Umbilical cord (tissue), 2 donors: Measurements from ENCODE around the gene TXNRD2. TPM values are rescaled to one million over a fixed set of nuclear protein-coding genes. Genes with fewer than 3 reads are reported as not detected.
"Not testable (repeated sequence)": the region's sequence is repeated elsewhere in the genome, so short reads cannot be mapped to it uniquely, and the experiment has no call there.

Experiments
- DNase-seq: peaks from one replicate; pipeline ENCODE4 v3.0.0-alpha.2; 2015; ENCODE audit warnings: low spot score
- total RNA-seq: library from RNA; depleted of rRNA; stranded (reverse); fragments of >200 nt; gene quantifications from one replicate; pipeline ENCODE4 v1.2.3, GENCODE V29; 2014; ENCODE audit warnings: low replicate concordance; ENCODE audit not compliant: insufficient read depth

The TXNRD2 gene
- total RNA-seq, 1 donor from 2014 or later: 32.0 TPM

DNA sequence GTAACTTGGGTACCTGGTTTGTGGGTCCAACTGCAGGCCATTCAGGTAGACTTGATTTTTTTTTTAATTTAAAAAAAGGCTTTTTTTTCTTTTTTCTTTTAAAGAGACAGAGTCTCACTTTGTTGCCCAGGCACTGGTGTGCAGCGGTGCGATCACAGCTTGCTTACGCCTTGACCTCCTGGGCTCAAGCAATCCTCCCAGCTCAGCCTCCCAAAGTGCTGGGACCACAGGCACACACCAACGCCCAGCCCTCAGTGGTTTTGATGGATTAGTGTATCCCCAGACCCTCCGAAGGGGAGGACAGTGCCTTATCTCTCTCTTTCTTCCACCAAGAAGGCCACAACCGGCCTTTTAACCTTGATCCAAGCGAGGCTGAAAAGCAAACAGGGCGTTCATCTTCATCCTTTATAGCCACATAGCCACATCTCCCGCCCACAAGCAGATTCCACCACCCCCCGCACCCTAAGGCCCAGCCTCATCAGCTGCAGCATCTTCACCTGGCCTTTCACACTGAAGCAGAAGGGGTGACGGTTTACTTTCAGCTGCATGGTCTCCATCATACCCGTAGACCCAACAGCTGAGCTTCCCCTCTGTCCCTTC, 17.6 kb downstream of the TXNRD2 start:
- no peak for DNase-seq

GRCh38 chr22:19921544-19922081, 20.0 kb downstream of the TXNRD2 start:
- no peak for DNase-seq

DNA sequence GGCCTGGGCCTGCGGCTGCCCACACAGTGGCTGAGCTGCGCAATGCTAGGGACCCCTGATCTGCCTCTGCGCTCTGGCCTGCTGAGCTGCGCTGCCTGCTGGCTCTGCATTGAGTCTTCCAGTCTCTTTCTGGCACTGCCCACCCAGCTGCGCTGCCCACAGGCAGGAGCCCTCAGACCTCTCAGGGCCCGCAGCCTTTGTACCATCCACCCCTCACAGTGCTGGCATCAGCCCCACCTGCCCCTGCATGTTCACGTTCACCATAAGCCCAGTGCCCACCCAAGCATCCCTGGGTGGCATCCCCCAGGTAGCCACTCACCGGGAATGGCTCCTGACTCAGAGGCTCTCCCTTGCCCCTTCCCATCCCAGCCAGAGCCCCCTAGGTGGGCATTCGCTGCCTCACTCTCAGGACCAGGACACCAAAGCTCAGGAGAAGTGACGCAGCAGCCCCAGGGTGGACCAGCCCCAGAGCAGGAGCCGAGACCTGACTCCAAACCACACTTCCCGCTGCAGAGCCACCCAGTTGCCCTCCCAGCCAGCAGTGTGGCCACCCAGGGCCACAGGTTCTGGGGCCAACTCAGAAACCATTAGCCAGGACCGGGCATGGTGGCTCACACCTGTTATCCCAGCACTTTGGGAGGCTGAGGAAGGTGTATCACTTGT, 21.8 kb downstream of the TXNRD2 start:
- no peak for DNase-seq

GRCh38 chr22:19918332-19919106, 23.1 kb downstream of the TXNRD2 start:
- DNase-seq: no peak

DNA sequence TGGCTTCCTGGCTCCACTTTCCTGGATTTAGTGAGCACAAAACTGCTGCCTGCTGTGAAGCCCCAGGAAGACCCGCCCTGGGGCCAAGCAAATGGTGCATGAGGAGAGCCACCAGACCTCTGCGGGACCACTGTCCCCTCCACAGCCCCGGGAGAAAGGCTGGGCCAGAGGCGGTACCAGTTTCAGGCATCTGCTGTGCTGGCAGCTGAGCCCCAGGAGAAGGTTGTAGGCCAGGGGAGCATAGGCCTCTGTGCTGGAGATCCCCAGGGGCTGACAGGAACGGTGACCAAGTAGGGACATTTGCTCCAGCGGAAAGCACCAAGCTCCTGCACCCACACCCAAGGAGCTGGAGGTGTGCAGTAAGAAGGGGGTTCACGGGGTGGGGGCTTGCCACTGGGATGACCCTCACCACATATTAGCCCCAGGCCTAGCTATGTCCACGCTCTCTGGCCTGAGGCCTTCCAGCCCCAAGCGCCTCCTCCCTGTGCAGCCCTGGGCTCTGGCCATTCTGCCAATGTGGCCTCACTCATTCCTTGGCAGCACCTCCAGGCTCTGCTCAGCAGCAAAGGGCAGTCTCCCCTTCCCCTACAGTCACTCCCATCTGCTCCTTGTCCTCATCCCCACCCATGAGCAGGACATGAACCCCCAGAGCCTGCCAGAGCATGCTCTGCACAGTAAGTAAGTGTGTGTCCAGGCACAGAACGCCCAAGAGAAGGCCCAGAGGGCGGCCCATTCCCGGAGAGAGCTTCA, 24.1 kb downstream of the TXNRD2 start:
- DNase-seq: no peak

DNA sequence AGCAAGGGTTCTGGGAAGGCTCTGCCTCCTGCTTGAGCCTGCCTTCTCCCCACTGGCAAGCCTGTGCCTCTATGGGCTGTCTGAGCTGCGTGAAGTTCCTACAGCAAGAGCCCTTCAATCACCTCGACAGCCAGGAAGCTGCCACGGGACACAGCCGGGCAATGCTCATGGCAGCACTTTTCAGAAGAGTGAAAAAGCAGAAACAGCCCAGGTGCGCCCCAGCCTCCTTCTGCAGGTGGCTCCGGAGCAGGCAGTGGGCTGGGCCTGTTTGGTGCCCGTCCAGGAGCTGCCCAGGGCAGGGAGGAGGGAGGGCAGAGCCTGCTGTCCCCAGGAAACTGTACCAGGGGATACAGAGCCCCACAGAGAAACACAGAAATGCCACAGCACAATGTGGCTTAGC, 24.7 kb downstream of the TXNRD2 start:
- DNase-seq: no peak

GRCh38 chr22:19916006-19916405, 25.6 kb downstream of the TXNRD2 start:
- DNase-seq: no peak

GRCh38 chr22:19915287-19915954, 26.2 kb downstream of the TXNRD2 start:
- no peak for DNase-seq

- no peak for DNase-seq
Observed at GRCh38 chr22:19914201-19914943, 27.2 kb downstream of the TXNRD2 start.

DNA sequence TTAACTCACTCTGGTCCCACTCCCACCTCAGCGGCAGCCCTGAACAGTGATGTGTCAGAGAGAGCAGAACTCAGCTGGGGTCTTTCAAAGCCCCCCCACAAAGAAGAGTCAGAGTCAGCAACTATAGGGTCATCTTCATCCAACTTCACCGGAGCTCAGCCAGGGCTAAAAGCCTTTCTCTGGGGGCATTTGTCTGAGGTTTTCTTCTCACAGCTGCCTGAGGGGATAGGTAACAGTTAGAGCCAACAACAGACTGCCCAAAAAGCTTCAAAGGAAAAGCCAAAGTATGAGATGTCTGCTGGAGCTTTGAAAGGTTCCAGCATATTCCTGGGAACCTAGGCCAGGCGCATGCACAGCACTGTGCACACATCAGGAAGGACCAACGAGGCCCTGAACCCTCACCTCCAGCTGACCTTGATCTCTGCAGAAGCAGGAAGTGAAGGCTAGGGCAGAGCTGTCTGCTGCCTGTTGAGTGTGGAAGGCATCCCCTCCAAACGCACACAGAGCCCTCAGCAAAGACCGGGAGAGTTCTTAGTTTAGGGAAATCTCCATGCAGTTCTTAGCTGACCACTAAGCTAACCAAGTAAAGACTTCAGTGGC, 28.2 kb downstream of the TXNRD2 start:
- DNase-seq: no peak

GRCh38 chr22:19912271-19912999, 29.2 kb downstream of the TXNRD2 start:
- no peak for DNase-seq

GRCh38 chr22:19911540-19912270, 29.9 kb downstream of the TXNRD2 start:
- DNase-seq: no peak

- DNase-seq: no peak
Observed at GRCh38 chr22:19910180-19910744, 31.4 kb downstream of the TXNRD2 start.

- peak; percentile 80 for DNase-seq
Observed at GRCh38 chr22:19909350-19910179, 32.1 kb downstream of the TXNRD2 start.

DNA sequence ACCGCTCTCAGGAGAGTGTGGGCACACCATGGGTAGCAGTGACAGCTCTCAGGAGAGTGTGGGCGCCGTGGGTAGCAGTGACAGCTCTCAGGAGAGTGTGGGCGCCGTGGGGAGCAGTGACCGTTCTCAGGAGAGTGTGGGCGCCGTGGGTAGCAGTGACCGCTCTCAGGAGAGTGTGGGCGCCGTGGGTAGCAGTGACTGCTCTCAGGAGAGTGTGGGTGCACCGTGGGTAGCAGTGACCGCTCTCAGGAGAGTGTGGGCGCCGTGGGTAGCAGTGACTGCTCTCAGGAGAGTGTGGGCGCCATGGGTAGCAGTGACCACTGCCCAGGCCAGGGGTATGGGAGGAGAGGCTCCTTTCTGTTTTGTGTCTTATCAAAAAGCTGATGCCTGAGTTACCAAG, 33.7 kb downstream of the TXNRD2 start:
- not testable (repeated sequence) for DNase-seq

DNA sequence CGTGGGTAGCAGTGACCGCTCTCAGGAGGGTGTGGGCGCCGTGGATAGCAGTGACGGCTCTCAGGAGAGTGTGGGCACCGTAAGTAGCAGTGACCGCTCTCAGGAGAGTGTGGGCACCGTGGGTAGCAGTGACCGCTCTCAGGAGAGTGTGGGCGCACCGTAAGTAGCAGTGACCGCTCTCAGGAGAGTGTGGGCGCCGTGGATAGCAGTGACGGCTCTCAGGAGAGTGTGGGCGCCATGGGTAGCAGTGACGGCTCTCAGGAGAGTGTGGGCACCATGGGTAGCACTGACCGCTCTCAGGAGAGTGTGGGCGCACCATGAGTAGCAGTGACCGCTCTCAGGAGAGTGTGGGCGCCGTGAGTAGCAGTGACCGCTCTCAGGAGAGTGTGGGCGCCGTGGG, 34.8 kb downstream of the TXNRD2 start:
- not testable (repeated sequence) for DNase-seq
